GM12878 (cell line): ENCODE data around the gene TBC1D20. TPM values are rescaled to one million over a fixed set of nuclear protein-coding genes. Genes with fewer than 3 reads are reported as not detected.

Source experiments
- BCLAF1 ChIP-seq: fragments of 450-650 bp; IDR thresholded peaks from 2 replicates; pipeline ENCODE4 v1.6.1; 2017; ENCODE audit warnings: antibody characterized with exemption, mild to moderate bottlenecking, moderate library complexity
- CBX3 ChIP-seq: fragments of 200-600 bp; sonication (generic); IDR thresholded peaks from 2 replicates; pipeline ENCODE4 v1.6.1; 2016; ENCODE audit warnings: low read depth, borderline replicate concordance
- DPF2 ChIP-seq: fragments of 450-650 bp; IDR thresholded peaks from 2 replicates; pipeline ENCODE4 v1.6.1; 2017; ENCODE audit warnings: mild to moderate bottlenecking
- EGR1 ChIP-seq, 2 experiments: IDR thresholded peaks; 1 replicate in 1 of 2; 2 replicates in 1 of 2; pipeline ENCODE4 v1.6.1; 2011 to 2012; ENCODE audit warnings: low read depth in 2 of 2, low read length in 2 of 2, borderline replicate concordance in 1 of 2, mild to moderate bottlenecking in 1 of 2, moderate library complexity in 1 of 2
- FOXM1 ChIP-seq: IDR thresholded peaks from 2 replicates; pipeline ENCODE4 v1.6.1; 2012; ENCODE audit warnings: low read depth, mild to moderate bottlenecking, inconsistent platforms, low read length, moderate library complexity
- MEF2A ChIP-seq: IDR thresholded peaks from 2 replicates; pipeline ENCODE4 v1.6.1; 2011; ENCODE audit warnings: low read depth, mild to moderate bottlenecking, low read length, moderate library complexity; ENCODE audit not compliant: insufficient read depth
- MEF2B ChIP-seq: fragments of 450-650 bp; IDR thresholded peaks from 2 replicates; pipeline ENCODE4 v1.6.1; 2018; ENCODE audit warnings: mild to moderate bottlenecking, moderate library complexity; ENCODE audit not compliant: partially characterized antibody, poor library complexity, severe bottlenecking
- RAD21 ChIP-seq: IDR thresholded peaks from 2 replicates; pipeline ENCODE4 v1.6.1; 2011; ENCODE audit warnings: mild to moderate bottlenecking, low read depth, low read length, moderate library complexity; ENCODE audit not compliant: insufficient read depth
- SIX5 ChIP-seq: IDR thresholded peaks from 2 replicates; pipeline ENCODE4 v1.6.1; 2011; ENCODE audit warnings: mild to moderate bottlenecking, low read depth, low read length, moderate library complexity; ENCODE audit not compliant: severe bottlenecking
- TCF12 ChIP-seq: IDR thresholded peaks from 2 replicates; pipeline ENCODE4 v1.6.1; 2011; ENCODE audit warnings: low read depth, mild to moderate bottlenecking, low read length
- ZNF384 ChIP-seq: IDR thresholded peaks from 2 replicates; pipeline ENCODE4 v1.6.1; 2012; ENCODE audit warnings: low read depth, mild to moderate bottlenecking, low read length, improper control_type of control experiment, borderline replicate concordance
- polyA plus RNA-seq, 11 experiments: library from polyadenylated mRNA; depleted of rRNA in 4 of 11; unstranded in 6 of 11; stranded (reverse) in 5 of 11; fragments of >200 nt; fragmentation: Nextera tagmentation in 4 of 11; fragmentation: Illumina TruSeq in 1 of 11; extraction: Ambion mirVana in 4 of 11; extraction: Trizol in 1 of 11; gene quantifications; 1 replicate in 1 of 11; 2 replicates in 10 of 11; pipeline versions ENCODE4 v1.2.1 to v1.2.3, GENCODE V29; 2011 to 2016; ENCODE audit warnings: inconsistent platforms in 2 of 11, missing spikeins in 2 of 11, low read depth in 1 of 11
- total RNA-seq, 4 experiments: library from RNA; depleted of rRNA in 3 of 4; stranded (reverse); fragments of >200 nt in 3 of 4; fragmentation: Illumina TruSeq in 1 of 4; extraction: Trizol in 1 of 4; gene quantifications; 2 replicates each; pipeline versions ENCODE4 v1.2.1 to v1.2.3, GENCODE V29; 2013 to 2021

TBC1D20 gene
- total and polyA plus RNA-seq, 10 of the 15 experiments (the other 5 are each of a cell fraction or from before 2014, with no cell fraction given) = 4.3 to 17.9 (median 11.2) TPM

GRCh38 chr20:433300-433975, 28.9 kb downstream of the TBC1D20 start (continued):
- no peak for TF ChIP-seq CBX3
- TF ChIP-seq FOXM1 = peak; percentile 40; the same call in 1 of the 2 replicates
- TF ChIP-seq BCLAF1 = no peak
- TF ChIP-seq MEF2B = peak; percentile 43
- no peak for TF ChIP-seq RAD21
- peak in 1 of 2 experiments; percentile 57; a peak in 2 of 3 replicates for TF ChIP-seq EGR1 (IDR thresholded peaks at IDR 0.05; ENCODE audit: borderline replicate concordance in 1 of 2, low read depth in 2 of 2, low read length in 2 of 2)
- TF ChIP-seq MEF2A = no peak
- no peak for TF ChIP-seq SIX5
- no peak for TF ChIP-seq ZNF384
- TF ChIP-seq TCF12 = no peak
- peak; percentile 78 for TF ChIP-seq DPF2
